T-helper 1 cell (primary cell): Measurements from ENCODE around the gene ASPG.

ENCODE experiments used
- DNase-seq, 5 donors: peaks; one replicate each; pipeline ENCODE4 v3.0.0-alpha.2; 2012 to 2020

The ASPG gene

GRCh38 chr14:104106471-104106991, 21.0 kb downstream of the ASPG start:
- no peak for DNase-seq

- peak in 1 of 5 donors; percentile 8 for DNase-seq
These were observed 21.6 kb downstream of the ASPG start for GRCh38 chr14:104107101-104107581.

GRCh38 chr14:104107611-104108569, 22.4 kb downstream of the ASPG start:
- peak in 1 of 5 donors; percentile 7 for DNase-seq

- DNase-seq = peak in 1 of 5 donors; percentile 5
These were observed 23.4 kb downstream of the ASPG start for GRCh38 chr14:104108570-104109541.

- peak in 1 of 5 donors; percentile 11 for DNase-seq
These were observed 24.3 kb downstream of the ASPG start for GRCh38 chr14:104109731-104110361.

- DNase-seq = peak in 1 of 5 donors; percentile 7
These were observed 25.1 kb downstream of the ASPG start for GRCh38 chr14:104110491-104111209.

- no peak for DNase-seq
These were observed 26.0 kb downstream of the ASPG start for GRCh38 chr14:104111301-104112112.

GRCh38 chr14:104112113-104112505, 26.6 kb downstream of the ASPG start:
- DNase-seq = no peak

GRCh38 chr14:104112609-104113571, 27.4 kb downstream of the ASPG start:
- DNase-seq = no peak

- DNase-seq = peak in 1 of 5 donors; percentile 7
These were observed 28.3 kb downstream of the ASPG start for GRCh38 chr14:104113631-104114420.

GRCh38 chr14:104114421-104115130, 29.1 kb downstream of the ASPG start:
- DNase-seq = peak in 2 of 5 donors; percentile 0 to 9

GRCh38 chr14:104115131-104115600, 29.7 kb downstream of the ASPG start:
- DNase-seq = no peak

- DNase-seq = no peak
These were observed 30.3 kb downstream of the ASPG start for GRCh38 chr14:104115691-104116287.

- peak in 2 of 5 donors; percentile 2 to 10 for DNase-seq
These were observed 30.8 kb downstream of the ASPG start for GRCh38 chr14:104116288-104116755.

- DNase-seq = peak in 2 of 5 donors; percentile 2 to 12
These were observed 31.3 kb downstream of the ASPG start for GRCh38 chr14:104116756-104117340.

- peak in 2 of 5 donors; percentile 1 to 8 for DNase-seq
These were observed 32.0 kb downstream of the ASPG start for GRCh38 chr14:104117341-104118005.
